ENCODE measurements around the gene C5orf63. TPM values are rescaled to one million over a fixed set of nuclear protein-coding genes. Genes with fewer than 3 reads are reported as not detected.
"Not testable (repeated sequence)": the region's sequence is repeated elsewhere in the genome, so short reads cannot be mapped to it uniquely, and the experiment has no call there.

C5orf63 gene
- total and polyA plus RNA-seq, 12 donors = 5.4 to 18.3 (median 12.2) TPM

DNA sequence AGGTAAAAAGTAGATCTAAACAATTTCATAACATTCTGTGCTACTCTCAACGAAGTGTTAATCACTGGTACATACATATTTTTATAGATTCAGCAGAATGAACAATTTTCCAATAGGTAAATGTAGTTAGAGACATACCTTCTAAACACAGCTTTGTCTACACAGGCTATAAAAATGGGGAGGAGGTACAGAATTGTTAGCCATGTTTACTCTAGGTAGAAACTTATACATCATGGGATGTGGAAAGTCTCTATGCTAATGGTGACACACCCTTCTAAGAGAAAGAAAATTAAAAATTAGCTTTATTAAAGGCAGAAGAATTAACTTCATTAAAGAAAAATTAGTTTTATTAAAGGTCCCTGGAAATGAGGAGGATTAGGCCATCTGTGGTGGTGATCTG, 11.8 kb downstream of the C5orf63 start:
- DNase-seq (no peak), ATAC-seq (no peak)
- H3K9me3 ChIP-seq = no peaks in the 10 kb centered on the region
- no peaks in the 10 kb centered on the region for H3K27me3 ChIP-seq
- 80 to 94% methylated on average over 1 of the region's 1 CpG for WGBS, 2 donors
- TF ChIP-seq CTCF (IDR thresholded peaks at IDR 0.05) = no peak
- no peaks in the 10 kb centered on the region for H3K4me1 ChIP-seq
- peaks cover 0 to 19% (median under 1%) of the 10 kb centered on the region in 9 donors for H3K36me3 ChIP-seq
- no peak overlapping the region for H3K4me3 ChIP-seq
- intact Hi-C loops (cut with DNase I) = no loop called here
- H3K27ac ChIP-seq = no peak overlapping the region

- no peak overlapping the region for H3K27ac ChIP-seq
- TF ChIP-seq CTCF (IDR thresholded peaks at IDR 0.05) = no peak
- H3K36me3 ChIP-seq = peaks cover 0 to 27% (median 6%) of the 10 kb centered on the region in 9 donors
- no peaks in the 10 kb centered on the region for H3K27me3 ChIP-seq
- H3K4me1 ChIP-seq = no peaks in the 10 kb centered on the region
- intact Hi-C loops (cut with DNase I) = no loop called here
- no peak for ATAC-seq
- WGBS, 2 donors = 56 to 76% methylated on average over 1 of the region's 1 CpG
- no peak overlapping the region for H3K4me3 ChIP-seq
- no peaks in the 10 kb centered on the region for H3K9me3 ChIP-seq
- no peak for DNase-seq
These were observed 12.8 kb downstream of the C5orf63 start for GRCh38 chr5:127060470-127060985.

DNA sequence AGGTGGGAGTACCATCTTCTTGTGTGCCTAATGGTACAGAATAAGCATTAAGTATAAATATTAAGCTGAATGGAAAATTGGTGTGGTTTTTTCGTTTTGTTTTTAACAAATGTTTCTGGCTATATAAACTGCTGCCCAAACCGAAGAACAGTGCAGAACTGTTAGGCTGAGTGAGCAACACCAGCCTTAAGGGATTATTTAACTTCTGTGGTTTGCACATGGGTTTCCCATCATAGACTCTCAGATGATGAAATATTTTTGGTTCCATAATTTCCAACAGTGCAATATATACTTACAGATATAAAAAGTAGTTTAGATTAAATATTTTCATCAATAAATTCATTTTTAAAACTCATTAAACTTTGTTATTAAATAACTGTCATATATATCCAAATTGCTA, 16.4 kb downstream of the C5orf63 start:
- H3K27me3 ChIP-seq = no peaks in the 10 kb centered on the region
- no peaks in the 10 kb centered on the region for H3K9me3 ChIP-seq
- H3K27ac ChIP-seq = no peak overlapping the region
- intact Hi-C loops (cut with DNase I) = no loop called here
- ATAC-seq (no peak), DNase-seq (no peak)
- peaks cover 0 to 27% (median 6%) of the 10 kb centered on the region in 9 donors for H3K36me3 ChIP-seq
- no peak overlapping the region for H3K4me3 ChIP-seq
- H3K4me1 ChIP-seq = no peaks in the 10 kb centered on the region
- TF ChIP-seq CTCF (IDR thresholded peaks at IDR 0.05) = no peak
- 79 to 85% methylated on average over 2 of the region's 2 CpGs for WGBS, 2 donors

GRCh38 chr5:127055880-127056653, 17.2 kb downstream of the C5orf63 start:
- no peak overlapping the region for H3K4me3 ChIP-seq
- H3K27ac ChIP-seq = no peak overlapping the region

GRCh38 chr5:127053551-127053950, 19.8 kb downstream of the C5orf63 start:
- H3K4me3 ChIP-seq; ATAC-seq; intact Hi-C loops (cut with DNase I); H3K9me3 ChIP-seq; DNase-seq; H3K27ac ChIP-seq; H3K27me3 ChIP-seq; H3K4me1 ChIP-seq: not testable (repeated sequence)
- H3K36me3 ChIP-seq = peaks cover 0 to 28% (median 6%) of the 10 kb centered on the region in 9 donors
- 95 to 96% methylated on average over 6 of the region's 6 CpGs for WGBS, 2 donors

More at GRCh38 chr5:127055880-127056653, 17.2 kb downstream of the C5orf63 start:
- WGBS, 2 donors = 96% methylated on average over 3 of the region's 3 CpGs
- DNase-seq = no peak
- H3K4me1 ChIP-seq = no peaks in the 10 kb centered on the region
- no peaks in the 10 kb centered on the region for H3K9me3 ChIP-seq
- H3K27me3 ChIP-seq = no peaks in the 10 kb centered on the region
- no peak for TF ChIP-seq CTCF (IDR thresholded peaks at IDR 0.05)
- peaks cover 0 to 31% (median 6%) of the 10 kb centered on the region in 9 donors for H3K36me3 ChIP-seq
- intact Hi-C loops (cut with DNase I) = no loop called here
- ATAC-seq = no peak

All from heart right ventricle (tissue), 16 donors.